Kidney (tissue), 14 donors: ENCODE results near the gene RALY. TPM values are rescaled to one million over a fixed set of nuclear protein-coding genes. Genes with fewer than 3 reads are reported as not detected.
A peak's percentile ranks its signal among the peaks of the same experiment; 100 is the strongest.

Experiments used
- DNase-seq, 5 donors: peaks; one replicate each; pipeline ENCODE4 v3.0.0-alpha.2; 2013 to 2020
- FAIRE-seq: peaks from 2 replicates; lab custom pipeline; 2012; peaks lifted over from hg19 to GRCh38; lab: Jason Lieb, UNC
- H3K27ac ChIP-seq, 2 donors: one replicate each; pipeline ENCODE4 v1.7.0; 2013; ENCODE audit warnings: low read depth in 2 of 2, low read length in 2 of 2, inconsistent platforms in 1 of 2
- H3K27me3 ChIP-seq: one replicate; pipeline ENCODE4 v1.7.1; 2013; ENCODE audit warnings: low read length, inconsistent platforms; ENCODE audit not compliant: control insufficient read depth, insufficient read depth
- H3K36me3 ChIP-seq, 3 donors: one replicate each; pipeline versions ENCODE4 v1.7.0 to v1.7.1; 2013; ENCODE audit warnings: low read length in 3 of 3, control low read depth in 1 of 3, inconsistent platforms in 1 of 3; ENCODE audit not compliant: insufficient read depth in 3 of 3, control insufficient read depth in 2 of 3
- H3K4me1 ChIP-seq, 3 donors: one replicate each; pipeline versions ENCODE4 v1.7.0 to v1.7.1; 2013; ENCODE audit warnings: low read length in 3 of 3, inconsistent platforms in 1 of 3, low read depth in 1 of 3; ENCODE audit not compliant: control insufficient read depth in 2 of 3, insufficient read depth in 2 of 3
- H3K4me3 ChIP-seq, 3 donors: one replicate each; pipeline versions ENCODE4 v1.7.0 to v1.8.1; 2013; ENCODE audit warnings: low read length in 3 of 3, control low read depth in 1 of 3, inconsistent platforms in 1 of 3
- H3K9ac ChIP-seq, 3 donors: one replicate each; pipeline versions ENCODE4 v1.7.0 to v1.7.1; 2013; ENCODE audit warnings: low read length in 3 of 3, control low read depth in 1 of 3, inconsistent platforms in 1 of 3
- H3K9me3 ChIP-seq, 3 donors: one replicate each; pipeline versions ENCODE4 v1.7.0 to v1.7.1; 2013; ENCODE audit warnings: low read length in 3 of 3, control low read depth in 1 of 3, inconsistent platforms in 1 of 3; ENCODE audit not compliant: control insufficient read depth in 2 of 3, insufficient read depth in 1 of 3
- CTCF ChIP-seq: IDR thresholded peaks from 3 replicates; pipeline ENCODE4 v1.5.1; 2012; ENCODE audit warnings: mild to moderate bottlenecking, moderate library complexity, borderline replicate concordance; ENCODE audit not compliant: insufficient read depth; ENCODE audit errors: extremely low read depth
- intact Hi-C: fragments of 100-400 bp; cut with DNase I; formaldehyde crosslinking; loops from one replicate; pipeline ENCODE4 v1.11.1; 2022
- polyA plus RNA-seq: library from polyadenylated mRNA; stranded (reverse); fragments of 350-450 nt; fragmentation: Illumina TruSeq; extraction: RNeasy Lipid Tissue Mini Kit (QIAGEN cat#74804); gene quantifications from one replicate; pipeline ENCODE4 v1.2.3, GENCODE V29; 2014; ENCODE audit warnings: low read depth, low replicate concordance; ENCODE audit not compliant: insufficient read depth
- total RNA-seq: library from RNA; stranded (reverse); fragmentation: NEBNext Ultra II Directional; extraction: Animal tissue kit (Norgen Biotek cat#: 25700); gene quantifications from one replicate; pipeline ENCODE4 v1.2.1, GENCODE V29; 2021
- donor health status: control.
- donor health status: control.
- donor health status: control.
- donor health status: control.
- donor health status: control.
- donor health status: DM: yes; HTN: yes; CAD: no.
- donor health status: Normal renal cell carcinoma (clear cell type).

Gene RALY
- total and polyA plus RNA-seq, 2 donors from 2014 or later, result 119 to 138 TPM

GRCh38 chr20:34110025-34110744 lies 116.5 kb downstream of the RALY start:
- peak overlapping the region in 2 of 3 donors; percentile 96 to 98 for H3K9ac ChIP-seq
- H3K9me3 ChIP-seq, result no peaks in the 10 kb centered on the region
- intact Hi-C loops, result no loop called here
- H3K4me3 ChIP-seq, result peak overlapping the region; percentile 70 to 90 (median 90)
- no peak for DNase-seq
- H3K27me3 ChIP-seq, result no peaks in the 10 kb centered on the region
- peaks cover 0 to 3% (median under 1%) of the 10 kb centered on the region in 3 donors for H3K36me3 ChIP-seq
- H3K4me1 ChIP-seq, result peaks cover 6 to 16% (median 9%) of the 10 kb centered on the region in 3 donors
- TF ChIP-seq CTCF, result no peak
- FAIRE-seq, result no peak
- peak overlapping the region in 1 of 2 donors; percentile 94 for H3K27ac ChIP-seq

GRCh38 chr20:34110745-34111641 lies 117.3 kb downstream of the RALY start:
- peaks cover 6 to 16% (median 9%) of the 10 kb centered on the region in 3 donors for H3K4me1 ChIP-seq
- peak overlapping the region; percentile 60 to 98 (median 96) for H3K9ac ChIP-seq
- H3K4me3 ChIP-seq, result peak overlapping the region; percentile 70 to 90 (median 90)
- no peaks in the 10 kb centered on the region for H3K27me3 ChIP-seq
- no peaks in the 10 kb centered on the region for H3K36me3 ChIP-seq
- H3K27ac ChIP-seq, result peak overlapping the region; percentile 94 to 97
- intact Hi-C loops, result no loop called here
- FAIRE-seq, result no peak
- no peak for TF ChIP-seq CTCF
- H3K9me3 ChIP-seq, result no peaks in the 10 kb centered on the region
- peak in 2 of 5 donors; percentile 45 to 60 for DNase-seq

GRCh38 chr20:34111702-34112599 lies 118.2 kb downstream of the RALY start, which contains the start of gene EIF2S2:
TSS of gene EIF2S2 (minus strand) at chr20:34112243. CDS start at chr20:34112110, 133 bp downstream.
- Histone ChIP-seq H3K4me1 (peaks cover 6 to 16% (median 9%) of the 10 kb centered on the region in 3 donors), H3K27me3 (no peaks in the 10 kb centered on the region), H3K4me3 (peak within 1 kb of the TSS; percentile 70 to 90 (median 90)), H3K36me3 (no peaks in the 10 kb centered on the region), H3K9ac (peak within 1 kb of the TSS; percentile 89 to 98 (median 96)), H3K27ac (peak within 1 kb of the TSS; percentile 94 to 97), H3K9me3 (no peaks in the 10 kb centered on the region)
- FAIRE-seq (peak; percentile 15), DNase-seq (peak; percentile 98 to 99 (median 99))
- intact Hi-C loops, result no loop called here
- TF ChIP-seq CTCF, result no peak
